SKM-1 (cell line): ENCODE results near the gene GPR146.
A peak's percentile ranks its signal among the peaks of the same experiment; 100 is the strongest.
"Not testable (repeated sequence)": the region's sequence is repeated elsewhere in the genome, so short reads cannot be mapped to it uniquely, and the experiment has no call there.

Experiments
- DNase-seq: peaks from one replicate; lab custom pipeline; 2025; ENCODE audit not compliant: unreplicated experiment; lab: John Stamatoyannopoulos, UW

GPR146 gene

GRCh38 chr7:1044189-1045068 is at the start of gene GPR146:
Gene GPR146 (plus strand): TSS chr7:1044546. CDS start chr7:1057516, 12,970 bp downstream.
- peak; percentile 86 for DNase-seq

DNA sequence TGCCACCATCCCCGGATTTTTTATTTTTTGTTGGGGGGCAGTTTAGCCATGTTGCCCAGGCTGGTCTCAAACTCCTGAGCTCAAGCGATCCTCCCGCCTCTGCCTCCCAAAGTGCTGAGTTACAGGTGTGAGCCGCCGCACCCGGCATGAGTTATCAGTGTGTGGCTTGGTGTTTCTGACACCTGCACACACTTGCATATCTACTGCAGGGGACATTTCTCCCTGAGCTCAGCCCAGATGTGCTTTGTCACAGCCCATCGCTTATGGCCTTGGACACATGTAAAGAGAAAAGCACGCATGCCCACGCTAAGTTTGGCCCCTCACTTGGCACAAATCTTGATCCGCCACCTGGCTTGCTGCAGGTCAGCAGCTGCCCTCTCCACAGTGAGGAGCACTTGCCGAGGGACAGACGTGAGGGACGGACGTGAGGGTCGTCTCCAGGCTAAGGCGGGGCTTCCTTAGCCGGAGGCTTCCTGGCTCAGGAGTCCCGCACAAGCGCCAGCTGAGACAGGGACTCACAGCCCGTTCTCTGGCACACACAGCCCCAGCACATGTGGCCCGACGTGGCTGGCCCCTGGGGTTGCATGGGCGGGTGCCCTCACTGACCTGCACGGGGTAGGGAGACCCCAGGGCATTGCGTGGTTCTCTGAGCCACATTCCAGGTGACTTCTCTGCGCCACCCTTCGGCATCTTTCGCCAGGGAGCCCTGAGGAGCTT is 49.6 kb upstream of the GPR146 start:
- DNase-seq, result no peak

GRCh38 chr7:995571-995970 is 48.8 kb upstream of the GPR146 start:
- DNase-seq, result no peak

DNA sequence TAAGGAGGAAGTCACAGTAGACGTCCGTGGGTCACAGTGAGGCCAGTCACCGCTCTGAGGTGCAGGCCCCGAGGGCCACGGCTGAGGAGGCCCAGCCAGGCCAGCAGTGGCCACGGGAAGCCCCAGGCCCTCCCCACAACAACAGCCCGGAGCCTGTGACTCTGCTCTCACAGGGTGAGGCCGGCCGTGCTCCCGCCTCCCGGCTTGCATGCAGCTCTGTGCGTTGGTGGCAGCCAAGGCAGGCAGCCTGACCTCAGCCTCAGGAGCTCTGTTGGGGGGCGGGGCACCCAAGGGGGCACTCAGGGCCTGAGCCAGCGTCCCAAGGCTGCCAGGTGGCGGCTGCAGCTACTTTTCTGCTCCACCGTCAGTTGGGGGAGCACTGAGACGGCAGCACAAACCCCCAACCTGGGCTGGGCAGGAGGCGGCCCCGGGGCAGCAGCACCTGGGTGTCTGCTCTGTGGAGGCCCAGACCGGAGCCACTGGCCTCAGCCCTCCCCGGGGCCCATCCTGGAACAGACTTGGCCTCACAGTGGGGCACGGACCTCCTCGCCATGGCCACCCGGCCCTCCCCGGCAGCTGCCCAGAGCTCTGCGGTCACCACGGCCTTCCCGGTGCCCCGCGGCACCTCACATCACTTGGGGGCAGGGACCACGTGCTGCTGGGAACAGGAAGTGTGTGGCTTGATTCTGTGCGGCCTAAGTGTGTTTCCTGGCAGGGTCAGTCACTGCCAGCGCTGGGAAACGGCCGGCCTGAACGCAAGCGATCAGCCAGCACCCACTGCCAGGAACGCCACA is 48.1 kb upstream of the GPR146 start:
- DNase-seq, result no peak

DNA sequence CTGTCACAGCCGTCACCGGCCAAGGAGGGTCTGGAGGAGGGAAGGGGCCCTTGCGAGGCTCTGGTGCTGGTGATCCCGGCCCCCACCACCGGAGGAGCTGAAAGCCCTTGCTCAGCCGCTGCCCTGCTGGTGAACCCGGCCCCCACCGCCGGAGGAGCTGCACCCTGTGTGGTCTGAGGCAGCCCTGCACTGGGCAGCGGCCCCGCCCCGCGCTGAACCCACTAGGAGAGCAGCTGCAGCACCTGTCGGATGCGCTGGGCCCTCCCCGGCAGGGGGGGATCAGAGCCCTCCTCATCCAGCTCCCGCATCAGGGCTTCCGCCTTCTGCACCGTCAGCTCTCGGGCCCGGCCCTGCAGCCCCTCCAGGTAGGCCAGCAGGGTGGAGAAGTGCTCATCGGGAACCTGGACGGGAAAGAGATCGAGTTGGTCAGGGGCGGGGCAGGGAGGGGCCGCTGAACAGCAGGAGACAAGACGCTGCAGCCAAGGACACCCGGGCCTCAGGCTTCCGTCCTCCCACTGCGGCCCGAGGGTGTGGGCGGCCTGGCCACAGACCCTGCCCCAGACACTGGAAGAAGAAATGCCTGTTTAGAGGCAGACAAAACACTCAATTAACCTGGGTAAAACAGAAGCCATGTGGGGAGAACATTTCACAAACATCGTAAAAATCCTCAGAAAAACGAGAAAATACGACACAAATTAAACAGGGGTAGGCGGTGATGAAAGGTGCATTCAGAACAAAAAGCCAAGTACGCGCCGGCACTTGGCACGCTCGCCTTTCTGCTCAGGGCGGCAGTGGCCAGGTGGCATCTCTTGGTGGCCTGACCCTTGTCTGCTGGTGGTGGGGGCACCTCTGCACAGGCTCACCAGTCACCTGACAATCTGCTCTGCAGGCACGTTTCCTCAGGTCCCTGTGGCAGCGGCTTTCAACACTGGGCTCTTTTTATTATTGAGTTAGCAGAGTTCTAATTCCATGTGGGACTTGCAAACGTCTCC is 46.6 kb upstream of the GPR146 start:
- no peak for DNase-seq

DNA sequence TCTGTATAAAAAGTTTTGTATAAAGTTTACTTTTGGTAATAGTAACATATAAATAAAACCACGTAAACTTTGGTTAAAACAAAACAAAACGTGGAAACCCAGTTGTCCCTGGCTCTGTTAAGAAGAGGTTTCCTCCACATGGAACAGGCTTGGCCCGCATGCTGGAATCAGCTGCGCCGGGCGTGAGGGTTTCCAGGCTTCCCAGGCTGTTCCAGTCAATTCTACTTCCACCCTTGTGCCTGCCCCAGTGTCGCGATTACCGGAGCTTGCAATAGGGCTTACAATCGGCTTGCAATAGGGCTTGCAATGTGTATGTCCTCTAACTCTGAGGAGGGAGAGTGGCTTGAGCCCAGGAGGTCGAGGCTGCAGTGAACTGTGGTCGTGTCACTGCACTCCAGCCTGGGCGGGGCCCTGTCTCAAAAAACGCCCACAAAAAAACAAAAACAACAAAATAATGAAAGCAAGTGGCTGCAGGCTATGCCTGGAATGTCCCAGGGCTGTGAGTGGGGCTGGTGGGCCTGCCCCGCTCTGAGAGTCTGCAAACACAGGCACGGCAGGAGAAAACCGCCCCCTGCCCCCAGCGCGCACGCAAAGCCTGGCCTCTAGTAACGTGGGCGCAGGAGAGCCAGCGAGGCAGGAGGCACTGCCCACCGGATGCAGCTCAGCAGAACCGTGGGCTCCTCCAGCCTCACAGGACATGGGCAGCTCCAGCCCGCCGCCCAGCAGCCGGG is 45.0 kb upstream of the GPR146 start:
- no peak for DNase-seq

DNA sequence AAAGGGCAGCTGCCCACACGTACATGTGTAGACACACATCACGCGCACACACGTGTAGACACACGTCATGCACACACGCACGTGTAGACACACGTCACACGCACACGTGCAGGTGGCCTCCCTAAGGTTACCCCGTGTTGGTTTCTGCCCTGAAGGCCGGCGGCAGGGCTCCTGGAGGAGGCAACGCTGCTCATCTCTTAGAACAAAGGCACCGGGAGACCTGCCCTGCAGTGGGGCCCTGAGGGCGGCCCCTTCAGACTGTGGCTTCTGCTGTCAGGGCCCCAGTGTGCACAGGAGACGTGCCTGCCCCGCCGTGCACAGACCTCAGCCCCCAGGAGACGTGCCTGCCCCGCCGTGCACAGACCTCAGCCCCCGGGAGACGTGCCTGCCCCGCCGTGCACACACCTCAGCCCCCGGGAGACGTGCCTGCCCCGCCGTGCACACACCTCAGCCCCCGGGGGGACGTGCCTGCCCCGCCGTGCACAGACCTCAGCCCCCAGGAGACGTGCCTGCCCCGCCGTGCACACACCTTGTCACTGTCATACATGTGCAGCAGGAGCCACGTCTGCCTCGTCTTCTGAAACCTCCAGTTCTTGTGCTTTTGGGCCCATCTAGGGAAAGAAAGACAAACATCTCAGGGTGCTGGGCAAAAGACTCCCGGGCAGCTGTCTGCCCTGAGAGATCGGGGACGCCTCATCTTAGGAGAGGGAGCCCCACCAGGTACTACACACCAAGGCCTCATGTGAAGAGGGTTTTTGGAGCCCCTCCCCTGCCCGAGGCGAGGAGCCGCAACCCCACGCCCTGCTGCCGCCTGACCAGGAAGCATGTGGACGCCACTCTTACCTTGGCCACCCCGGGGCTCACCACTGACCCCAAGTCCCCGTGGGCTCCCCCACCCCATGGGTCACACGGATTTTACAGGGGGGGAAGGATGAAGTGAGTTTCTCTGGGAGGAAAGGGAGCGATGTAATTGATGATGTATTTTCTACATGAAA is 44.1 kb upstream of the GPR146 start:
- DNase-seq, result no peak

- DNase-seq, result not testable (repeated sequence)
Observed at GRCh38 chr7:1001069-1001770, 43.1 kb upstream of the GPR146 start.

DNA sequence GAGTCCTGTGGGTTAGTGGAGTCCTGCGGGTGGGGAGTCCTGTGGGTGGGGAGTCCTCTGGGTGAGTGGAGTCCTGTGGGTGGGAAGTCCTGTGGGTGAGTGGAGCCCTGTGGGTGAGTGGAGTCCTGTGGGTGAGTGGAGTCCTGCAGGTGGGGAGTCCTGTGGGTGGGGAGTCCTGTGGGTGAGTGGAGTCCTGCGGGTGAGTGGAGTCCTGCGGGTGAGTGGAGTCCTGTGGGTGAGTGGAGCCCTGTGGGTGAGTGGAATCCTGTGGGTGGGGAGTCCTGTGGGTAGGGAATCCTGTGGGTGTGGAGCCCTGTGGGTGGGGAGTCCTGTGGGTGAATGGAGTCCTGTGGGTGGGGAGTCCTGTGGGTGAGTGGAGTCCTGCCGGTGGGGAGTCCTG is 42.3 kb upstream of the GPR146 start:
- not testable (repeated sequence) for DNase-seq

DNA sequence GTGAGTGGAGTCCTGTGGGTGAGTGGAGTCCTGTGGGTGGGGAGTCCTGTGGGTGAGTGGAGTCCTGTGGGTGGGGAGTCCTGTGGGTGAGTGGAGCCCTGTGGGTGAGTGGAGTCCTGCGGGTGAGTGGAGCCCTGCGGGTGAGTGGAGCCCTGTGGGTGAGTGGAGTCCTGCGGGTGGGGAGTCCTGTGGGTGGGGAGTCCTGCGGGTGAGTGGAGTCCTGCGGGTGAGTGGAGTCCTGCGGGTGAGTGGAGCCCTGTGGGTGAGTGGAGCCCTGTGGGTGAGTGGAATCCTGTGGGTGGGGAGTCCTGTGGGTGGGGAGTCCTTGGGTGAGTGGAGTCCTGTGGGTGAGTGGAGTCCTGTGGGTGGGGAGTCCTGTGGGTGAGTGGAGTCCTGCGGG is 41.9 kb upstream of the GPR146 start:
- not testable (repeated sequence) for DNase-seq

DNA sequence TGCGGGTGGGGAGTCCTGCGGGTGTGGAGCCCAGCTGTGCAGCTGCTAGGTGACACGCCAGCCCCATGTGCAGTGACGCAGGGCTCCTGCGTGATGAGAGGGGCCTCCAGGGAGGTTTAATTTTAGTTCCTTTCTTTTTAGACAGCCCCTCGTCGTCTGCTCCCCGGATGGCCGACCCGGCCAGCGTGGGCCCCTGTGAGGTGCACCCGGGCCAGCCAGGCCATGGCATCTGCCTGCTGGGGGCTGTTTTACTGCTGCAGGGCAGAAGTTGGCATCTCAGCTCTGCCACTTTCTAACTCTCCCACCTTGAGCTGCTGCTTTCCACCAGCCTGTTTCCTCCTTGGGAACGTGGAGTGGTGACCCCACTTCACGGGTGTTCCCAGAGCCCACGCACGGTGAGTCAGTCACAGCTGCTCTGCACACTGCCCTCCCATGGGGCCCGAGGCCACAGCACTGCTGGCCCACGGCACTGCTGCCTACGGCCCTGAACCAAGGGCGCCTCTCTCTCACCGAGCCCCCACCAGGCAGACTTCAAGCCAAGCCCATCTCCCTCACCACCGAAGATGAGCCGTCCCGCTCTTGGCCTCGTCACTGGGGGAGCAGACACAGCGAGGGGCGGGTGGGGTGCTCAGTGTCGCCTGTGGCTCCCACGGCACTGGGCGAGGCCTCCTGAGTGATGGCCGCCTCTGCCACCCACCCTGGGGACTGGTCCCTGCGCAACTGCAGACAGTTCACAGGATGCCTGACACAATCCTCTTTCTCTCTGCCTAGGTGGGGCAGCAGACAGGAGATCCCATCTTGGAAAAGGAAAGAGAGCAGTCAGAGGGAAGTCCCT is 40.1 kb upstream of the GPR146 start:
- DNase-seq, result no peak

DNA sequence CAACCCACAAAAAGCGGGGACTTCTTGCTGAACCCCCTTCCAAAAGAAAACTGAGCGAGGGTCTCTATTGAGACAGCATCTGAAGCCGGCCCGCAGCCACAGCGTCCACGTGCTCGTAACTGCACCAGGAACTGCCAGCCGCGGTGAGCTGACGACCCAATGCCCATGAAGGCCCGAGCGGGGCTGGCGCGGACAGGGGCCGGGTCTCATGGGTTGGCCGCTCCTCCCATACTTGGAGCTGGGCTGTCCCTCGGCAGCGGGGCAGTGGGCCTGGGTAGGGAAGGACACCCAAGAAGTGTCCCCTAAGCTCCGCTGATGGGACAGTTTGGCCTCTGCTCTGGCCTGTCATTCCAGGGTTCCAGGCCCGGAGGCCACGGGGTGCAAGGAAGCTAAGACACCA is 39.0 kb upstream of the GPR146 start:
- DNase-seq, result no peak

GRCh38 chr7:1007901-1008300 is 36.4 kb upstream of the GPR146 start:
- DNase-seq, result no peak

- no peak for DNase-seq
Observed at GRCh38 chr7:1008733-1009363, 35.5 kb upstream of the GPR146 start.

GRCh38 chr7:1009747-1010146 is 34.6 kb upstream of the GPR146 start:
- no peak for DNase-seq

DNA sequence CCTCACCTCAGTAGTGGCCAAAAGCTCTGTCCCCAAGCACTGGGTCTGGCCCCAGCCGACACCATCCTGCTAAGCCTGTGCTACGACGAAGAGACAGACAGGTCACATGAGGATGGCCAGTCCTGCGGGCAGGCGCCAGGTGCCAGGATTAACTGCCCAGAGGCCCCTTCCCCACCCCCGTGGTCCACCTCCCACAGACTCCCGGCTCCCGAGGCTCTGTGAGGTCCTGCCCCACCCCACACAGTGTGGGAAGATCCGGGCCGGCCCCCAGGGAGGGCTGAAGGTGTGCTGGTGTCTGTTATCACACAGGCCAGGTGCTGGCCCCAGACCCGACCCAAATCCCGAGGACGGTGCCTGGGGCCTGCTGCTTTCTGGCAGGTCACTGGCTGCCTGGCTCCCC is 34.1 kb upstream of the GPR146 start:
- no peak for DNase-seq
